ENCODE data around the gene NIP7. TPM values are rescaled to one million over a fixed set of nuclear protein-coding genes. Genes with fewer than 3 reads are reported as not detected.

Gene NIP7
- total RNA-seq, 1 experiment from 2014 or later, result 72.8 TPM

GRCh38 chr16:69314534-69314933, 25.0 kb upstream of the NIP7 start:
- Histone ChIP-seq H3K9me3 (ENCODE audit: control insufficient read depth, low read depth, low read length) (no peaks in the 10 kb centered on the region), H2BK12ac (ENCODE audit: insufficient read length, low read depth, low read length) (no peak overlapping the region), H3K9ac (ENCODE audit: extremely low read depth, insufficient read length, low read length) (no peak overlapping the region), H3K4ac (ENCODE audit: low read depth, low read length) (no peak overlapping the region), H2BK5ac (ENCODE audit: insufficient read length, low read length) (no peak overlapping the region), H4K20me1 (ENCODE audit: control insufficient read depth, insufficient read depth, insufficient read length) (no peaks in the 10 kb centered on the region), H3K23ac (ENCODE audit: insufficient read length, low read depth, low read length) (no peak overlapping the region), H3K79me2 (ENCODE audit: insufficient read depth, low read length) (peaks cover 3% of the 10 kb centered on the region; the same call in 1 of the 2 replicates), H3K27me3 (ENCODE audit: insufficient read depth, low read length) (no peaks in the 10 kb centered on the region), H2BK120ac (ENCODE audit: low read depth, low read length, poor library complexity, severe bottlenecking) (no peak overlapping the region), H2BK20ac (ENCODE audit: low read depth, low read length, poor library complexity, severe bottlenecking) (no peak overlapping the region), H3K4me2 (ENCODE audit: insufficient read depth, insufficient read length, low read length) (no peak overlapping the region), H2AFZ (ENCODE audit: low read length) (no peak overlapping the region), H4K91ac (ENCODE audit: insufficient read length, low read depth, low read length) (no peak overlapping the region), H3K14ac (ENCODE audit: insufficient read depth, low read length) (no peak overlapping the region), H3T11ph (ENCODE audit: low read length) (no peak overlapping the region), H3K18ac (ENCODE audit: insufficient read length, low read depth, low read length) (no peak overlapping the region), H3K23me2 (ENCODE audit: insufficient read length, low read depth, low read length, poor library complexity, severe bottlenecking) (peaks cover 6% of the 10 kb centered on the region), H4K5ac (ENCODE audit: insufficient read length, low read depth, low read length) (no peak overlapping the region), H3K56ac (ENCODE audit: insufficient read length, low read depth, low read length) (no peak overlapping the region), H2BK15ac (ENCODE audit: low read depth, low read length) (no peak overlapping the region), H4K8ac (replicated peaks; ENCODE audit: insufficient read length, low read depth, low read length) (no peak overlapping the region), H3K27ac (ENCODE audit: insufficient read length, low read depth, low read length) (no peak overlapping the region), H3K4me1 (ENCODE audit: insufficient read depth, low read length) (peaks cover 2% of the 10 kb centered on the region; the same call in 1 of the 2 replicates), H3K79me1 (ENCODE audit: insufficient read depth, low read depth, low read length, poor library complexity, severe bottlenecking) (peaks cover 7% of the 10 kb centered on the region), H2AK5ac (ENCODE audit: insufficient read length, low read length) (no peak overlapping the region)
- TF ChIP-seq, protein P1, sequence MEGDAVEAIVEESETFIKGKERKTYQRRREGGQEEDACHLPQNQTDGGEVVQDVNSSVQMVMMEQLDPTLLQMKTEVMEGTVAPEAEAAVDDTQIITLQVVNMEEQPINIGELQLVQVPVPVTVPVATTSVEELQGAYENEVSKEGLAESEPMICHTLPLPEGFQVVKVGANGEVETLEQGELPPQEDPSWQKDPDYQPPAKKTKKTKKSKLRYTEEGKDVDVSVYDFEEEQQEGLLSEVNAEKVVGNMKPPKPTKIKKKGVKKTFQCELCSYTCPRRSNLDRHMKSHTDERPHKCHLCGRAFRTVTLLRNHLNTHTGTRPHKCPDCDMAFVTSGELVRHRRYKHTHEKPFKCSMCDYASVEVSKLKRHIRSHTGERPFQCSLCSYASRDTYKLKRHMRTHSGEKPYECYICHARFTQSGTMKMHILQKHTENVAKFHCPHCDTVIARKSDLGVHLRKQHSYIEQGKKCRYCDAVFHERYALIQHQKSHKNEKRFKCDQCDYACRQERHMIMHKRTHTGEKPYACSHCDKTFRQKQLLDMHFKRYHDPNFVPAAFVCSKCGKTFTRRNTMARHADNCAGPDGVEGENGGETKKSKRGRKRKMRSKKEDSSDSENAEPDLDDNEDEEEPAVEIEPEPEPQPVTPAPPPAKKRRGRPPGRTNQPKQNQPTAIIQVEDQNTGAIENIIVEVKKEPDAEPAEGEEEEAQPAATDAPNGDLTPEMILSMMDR (conservative IDR thresholded peaks at IDR 0.05), result no peak
- WGBS (ENCODE audit: extremely low coverage, insufficient read length, low lambda C conversion rate), result no CpG with 5 or more reads among the region's 11 CpGs
- H3K27me3 Mint-ChIP-seq (ENCODE audit: low read depth), result no peaks in the 10 kb centered on the region; the same call in 1 of the 2 replicates
- DNase-seq, result no peak
- H3K4me1 Mint-ChIP-seq, result peaks cover 7 to 10% of the 10 kb centered on the region in 2 experiments
- peaks cover 30 to 58% (median 48%) of the 10 kb centered on the region in 3 experiments; a peak in 6 of 7 replicates for H3K36me3 Mint-ChIP-seq (ENCODE audit: insufficient read depth in 1 of 3, low read depth in 3 of 3)
- peak overlapping the region in 1 of 3 experiments; percentile 22; a peak in 2 of 7 replicates for H3K27ac Mint-ChIP-seq
- no peak overlapping the region for H3K4me3 Mint-ChIP-seq
- no peaks in the 10 kb centered on the region; a peak in 2 of 5 replicates for H3K9me3 Mint-ChIP-seq

Measured in H9 (cell line).